PFSK-1 (cell line): ENCODE data around the gene CMPK1.

ENCODE experiments used
- FOXP2 ChIP-seq: optimal IDR thresholded peaks from 2 replicates; pipeline ENCODE3; 2011; ENCODE audit warnings: borderline replicate concordance, control low read depth, inconsistent platforms; ENCODE audit not compliant: insufficient read depth; ENCODE audit errors: extremely low read length, extremely low read depth
- POLR2AphosphoS5 ChIP-seq: IDR thresholded peaks from 2 replicates; pipeline ENCODE4 v1.6.1; 2012; ENCODE audit warnings: low read depth, mild to moderate bottlenecking, control low read depth, low read length, moderate library complexity
- REST ChIP-seq, 2 experiments: IDR thresholded peaks; 2 replicates each; pipeline versions ENCODE4 v1.6.1 to v1.8.0; 2011 to 2012; ENCODE audit warnings: low read depth in 2 of 2, low read length in 2 of 2, control low read depth in 1 of 2, inconsistent platforms in 1 of 2, mild to moderate bottlenecking in 1 of 2, moderate library complexity in 1 of 2; ENCODE audit not compliant: insufficient read depth in 1 of 2
- SIN3A ChIP-seq: IDR thresholded peaks from 2 replicates; pipeline ENCODE4 v1.6.1; 2012; ENCODE audit warnings: mild to moderate bottlenecking, low read length, moderate library complexity, borderline replicate concordance; ENCODE audit not compliant: insufficient read depth
- TAF1 ChIP-seq: IDR thresholded peaks from 2 replicates; pipeline ENCODE4 v1.6.1; 2012; ENCODE audit warnings: low read length, control low read depth, borderline replicate concordance; ENCODE audit not compliant: insufficient read depth

The CMPK1 gene

GRCh38 chr1:47340227-47340626 lies 6.6 kb downstream of the CMPK1 start:
- no peak for TF ChIP-seq REST (IDR thresholded peaks at IDR 0.05; ENCODE audit: insufficient read depth in 1 of 2, low read depth in 2 of 2, low read length in 2 of 2)
- no peak for TF ChIP-seq SIN3A
- TF ChIP-seq FOXP2, result no peak
- no peak for TF ChIP-seq TAF1
- TF ChIP-seq POLR2AphosphoS5, result no peak

GRCh38 chr1:47347735-47348134 lies 14.1 kb downstream of the CMPK1 start:
- TF ChIP-seq REST (IDR thresholded peaks at IDR 0.05; ENCODE audit: insufficient read depth in 1 of 2, low read depth in 2 of 2, low read length in 2 of 2), result no peak
- no peak for TF ChIP-seq SIN3A
- TF ChIP-seq POLR2AphosphoS5, result no peak
- TF ChIP-seq TAF1, result no peak
- TF ChIP-seq FOXP2, result no peak

- TF ChIP-seq POLR2AphosphoS5, result no peak
- TF ChIP-seq SIN3A, result no peak
- TF ChIP-seq REST (IDR thresholded peaks at IDR 0.05; ENCODE audit: insufficient read depth in 1 of 2, low read depth in 2 of 2, low read length in 2 of 2), result no peak
These were observed 14.7 kb downstream of the CMPK1 start for GRCh38 chr1:47348246-47348645.

- TF ChIP-seq POLR2AphosphoS5 (no peak), SIN3A (no peak), REST (IDR thresholded peaks at IDR 0.05; ENCODE audit: insufficient read depth in 1 of 2, low read depth in 2 of 2, low read length in 2 of 2) (no peak), FOXP2 (no peak), TAF1 (no peak)
These were observed 17.7 kb downstream of the CMPK1 start for GRCh38 chr1:47351305-47351704.

- TF ChIP-seq REST (IDR thresholded peaks at IDR 0.05; ENCODE audit: insufficient read depth in 1 of 2, low read depth in 2 of 2, low read length in 2 of 2) (no peak), POLR2AphosphoS5 (no peak), TAF1 (no peak), FOXP2 (no peak), SIN3A (no peak)
These were observed 27.8 kb downstream of the CMPK1 start for GRCh38 chr1:47361380-47361779.
